Measurements from ENCODE around the gene CMTM2.
"Not testable (repeated sequence)": the region's sequence is repeated elsewhere in the genome, so short reads cannot be mapped to it uniquely, and the experiment has no call there.

CMTM2 gene

DNA sequence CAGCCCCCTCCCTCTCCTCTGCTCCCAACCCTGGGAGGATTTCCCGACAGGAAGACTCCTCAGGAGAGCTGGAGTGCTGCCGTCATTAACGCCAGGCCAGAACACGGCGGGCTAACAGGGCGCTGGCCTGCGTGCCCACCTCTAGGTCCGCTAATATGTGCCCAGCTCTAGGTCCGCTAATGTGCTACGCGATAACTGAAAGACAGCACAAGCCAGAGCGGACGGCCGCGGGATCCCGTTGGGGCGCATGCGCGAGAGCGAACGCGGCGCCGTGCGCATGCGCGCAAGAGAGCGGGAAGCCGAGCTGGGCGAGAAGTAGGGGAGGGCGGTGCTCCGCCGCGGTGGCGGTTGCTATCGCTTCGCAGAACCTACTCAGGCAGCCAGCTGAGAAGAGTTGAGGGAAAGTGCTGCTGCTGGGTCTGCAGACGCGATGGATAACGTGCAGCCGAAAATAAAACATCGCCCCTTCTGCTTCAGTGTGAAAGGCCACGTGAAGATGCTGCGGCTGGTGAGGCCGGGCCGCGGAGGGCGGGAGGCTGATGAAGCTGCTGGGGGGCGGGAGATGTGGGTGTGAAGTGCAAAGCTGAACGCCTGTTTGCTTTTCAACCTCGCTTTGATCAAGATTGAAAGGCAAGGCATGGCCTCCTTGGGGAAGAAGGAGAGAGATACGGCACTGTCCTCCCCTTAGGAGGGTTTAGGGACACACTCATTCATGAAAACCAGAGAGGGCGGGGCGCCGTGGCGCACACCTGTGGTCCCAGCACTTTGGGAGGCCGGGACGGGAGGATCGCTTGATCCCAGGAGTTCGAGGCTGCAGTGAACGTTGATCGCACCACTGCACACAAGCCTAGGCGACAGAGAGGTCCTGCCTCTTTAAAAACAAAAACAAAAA is 26.7 kb upstream of the CMTM2 start, which contains the start of gene CKLF:
Gene CKLF, plus strand, starts transcription at position 291 of the 892 bp plus-strand sequence. Its CDS starts 140 bp downstream, at position 431.
- DNase-seq (ENCODE audit: low read depth) = peak; percentile 76

DNA sequence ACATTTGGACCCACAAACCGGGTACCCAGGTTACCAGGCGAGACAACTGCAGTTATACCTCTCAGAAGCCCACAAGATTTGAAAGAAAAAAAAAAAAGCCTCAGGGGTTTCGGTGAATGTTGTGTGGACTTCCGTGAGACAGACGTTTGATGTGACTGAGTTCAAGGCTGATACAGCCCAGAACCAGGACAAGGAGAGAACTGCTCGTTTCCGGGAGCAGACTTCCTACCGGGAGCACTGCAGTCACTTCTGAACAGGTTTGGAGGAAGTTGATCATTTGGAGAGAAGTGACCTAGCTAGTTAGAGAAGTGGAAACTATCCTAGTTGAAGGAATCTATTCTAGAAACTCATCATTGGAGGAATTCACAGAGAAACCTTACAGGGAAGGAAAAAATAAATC is 26.0 kb upstream of the CMTM2 start:
- no peak for DNase-seq (ENCODE audit: low read depth)

DNA sequence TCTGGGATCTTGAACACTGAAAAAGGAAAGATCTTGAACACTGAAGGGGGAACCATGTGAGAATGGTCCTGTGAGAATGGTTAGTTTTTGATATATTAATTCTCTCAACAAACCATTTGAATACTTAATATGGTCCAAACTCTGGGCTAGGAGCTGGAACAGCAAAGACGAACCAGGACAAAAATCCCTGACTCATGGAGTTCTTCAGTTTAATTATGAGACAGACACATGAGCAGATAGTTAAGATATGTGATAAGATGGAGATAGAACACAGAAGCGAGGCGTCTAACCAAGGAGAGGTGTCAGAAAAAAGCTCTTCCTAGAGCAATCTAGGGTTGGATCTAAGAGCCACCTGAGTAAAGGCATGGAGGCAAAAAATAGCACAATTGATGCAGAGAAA is 25.2 kb upstream of the CMTM2 start:
- DNase-seq (ENCODE audit: low read depth) = no peak

DNA sequence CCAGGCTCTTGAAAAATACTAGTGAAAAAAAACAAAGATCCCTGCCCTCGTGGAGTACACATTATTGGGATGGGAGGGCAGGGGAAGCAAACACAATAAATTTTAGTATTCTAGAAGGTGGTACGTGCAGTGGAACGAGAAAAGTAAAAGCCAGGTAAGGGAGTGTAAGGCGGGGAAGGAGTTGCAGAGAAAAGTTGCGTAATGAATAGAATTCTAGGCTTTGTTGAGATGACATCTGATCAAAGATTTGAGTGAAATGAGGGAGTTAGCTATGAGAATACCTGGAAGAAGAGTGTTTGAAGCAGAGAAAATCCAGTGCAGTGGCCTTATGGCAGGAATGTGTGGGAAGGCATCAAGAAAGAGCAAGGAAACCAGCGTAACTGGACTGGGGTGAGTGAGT is 24.8 kb upstream of the CMTM2 start:
- no peak for DNase-seq (ENCODE audit: low read depth)

DNA sequence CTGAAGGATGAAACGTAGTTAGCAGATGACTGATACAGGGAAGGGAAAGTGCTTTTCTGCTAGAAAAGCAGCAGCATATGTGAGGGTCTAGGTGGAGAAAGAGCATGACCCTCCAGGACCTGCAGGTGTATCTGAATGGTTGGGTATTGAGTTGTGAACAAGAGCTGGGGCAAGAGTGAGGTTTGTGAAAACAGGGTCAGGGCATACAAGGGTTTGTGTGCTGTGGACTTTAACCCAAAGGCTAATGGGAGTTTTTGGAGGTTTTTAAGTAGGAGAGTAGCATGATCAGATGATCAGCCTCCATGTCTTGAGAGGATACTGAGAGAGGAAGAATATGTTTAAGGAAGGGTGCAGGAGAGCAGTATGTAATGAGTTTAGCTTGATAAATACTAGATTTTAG is 19.2 kb upstream of the CMTM2 start:
- DNase-seq (ENCODE audit: low read depth) = no peak

DNA sequence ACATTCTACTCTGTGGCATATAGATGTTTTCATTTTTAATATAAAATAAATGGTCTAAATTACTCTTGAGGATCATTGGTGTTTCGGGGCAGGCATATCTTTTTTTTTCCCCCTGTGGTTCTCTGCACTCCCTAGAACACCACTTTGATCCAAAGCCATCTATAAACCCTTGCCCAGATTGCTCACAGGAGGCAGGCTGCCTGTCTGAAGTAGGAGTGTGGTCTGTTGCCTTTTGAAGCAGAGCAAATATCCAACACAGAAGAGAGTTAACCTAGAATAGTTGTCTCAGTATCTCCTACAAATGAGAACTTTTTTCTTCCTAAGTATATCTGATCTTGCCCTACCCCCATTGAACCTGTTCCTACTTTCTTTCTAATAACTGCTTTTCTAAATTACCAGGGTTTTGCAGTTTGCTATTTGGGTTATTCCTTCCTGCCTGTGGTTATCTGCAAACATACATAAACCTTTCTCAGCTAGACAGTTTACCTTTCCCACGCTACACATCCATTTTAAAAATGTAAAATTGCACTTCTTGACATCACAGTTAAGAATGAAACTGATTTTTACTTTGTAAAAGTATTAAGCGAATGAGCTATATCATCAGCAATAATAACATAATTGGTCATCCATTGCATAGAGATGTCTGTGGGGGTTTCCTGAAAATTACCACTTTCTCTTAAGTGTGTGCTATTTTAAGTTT is 17.7 kb upstream of the CMTM2 start:
- DNase-seq (ENCODE audit: low read depth) = no peak

DNA sequence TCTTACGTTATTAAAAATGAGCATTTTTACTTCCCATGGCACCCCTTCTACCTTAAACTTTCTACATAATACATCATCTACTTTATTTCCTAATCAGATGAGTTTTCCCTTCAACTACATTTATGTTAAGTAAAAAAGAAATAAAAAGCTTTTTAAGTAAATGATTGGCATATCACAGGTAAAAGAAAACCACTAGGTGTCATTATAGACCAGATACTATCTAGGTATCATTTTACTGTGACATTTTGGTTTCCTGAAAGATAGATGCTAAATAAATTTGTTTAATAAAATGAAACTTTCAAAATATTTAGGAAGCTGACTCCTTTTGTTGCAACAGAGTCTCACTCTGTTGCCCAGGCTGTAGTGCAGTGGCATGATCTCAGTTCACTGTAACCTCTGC is 16.9 kb upstream of the CMTM2 start:
- no peak for DNase-seq (ENCODE audit: low read depth)

DNA sequence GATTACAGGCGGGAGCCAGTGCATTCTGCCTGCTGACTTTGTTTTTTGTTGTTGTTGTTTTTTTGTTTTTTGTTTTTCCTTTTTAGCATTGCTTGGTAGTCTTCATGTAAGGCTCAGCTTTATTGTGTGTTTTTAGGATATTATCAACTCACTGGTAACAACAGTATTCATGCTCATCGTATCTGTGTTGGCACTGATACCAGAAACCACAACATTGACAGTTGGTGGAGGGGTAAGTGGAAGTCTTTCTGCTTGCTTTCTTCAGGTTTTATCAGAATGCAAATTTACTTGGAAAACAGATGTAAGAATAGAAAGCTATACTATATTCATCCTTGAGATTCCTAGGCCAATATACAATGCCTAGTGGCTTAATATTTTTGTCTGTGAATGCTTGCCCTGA is 16.3 kb upstream of the CMTM2 start:
- DNase-seq (ENCODE audit: low read depth) = no peak

DNA sequence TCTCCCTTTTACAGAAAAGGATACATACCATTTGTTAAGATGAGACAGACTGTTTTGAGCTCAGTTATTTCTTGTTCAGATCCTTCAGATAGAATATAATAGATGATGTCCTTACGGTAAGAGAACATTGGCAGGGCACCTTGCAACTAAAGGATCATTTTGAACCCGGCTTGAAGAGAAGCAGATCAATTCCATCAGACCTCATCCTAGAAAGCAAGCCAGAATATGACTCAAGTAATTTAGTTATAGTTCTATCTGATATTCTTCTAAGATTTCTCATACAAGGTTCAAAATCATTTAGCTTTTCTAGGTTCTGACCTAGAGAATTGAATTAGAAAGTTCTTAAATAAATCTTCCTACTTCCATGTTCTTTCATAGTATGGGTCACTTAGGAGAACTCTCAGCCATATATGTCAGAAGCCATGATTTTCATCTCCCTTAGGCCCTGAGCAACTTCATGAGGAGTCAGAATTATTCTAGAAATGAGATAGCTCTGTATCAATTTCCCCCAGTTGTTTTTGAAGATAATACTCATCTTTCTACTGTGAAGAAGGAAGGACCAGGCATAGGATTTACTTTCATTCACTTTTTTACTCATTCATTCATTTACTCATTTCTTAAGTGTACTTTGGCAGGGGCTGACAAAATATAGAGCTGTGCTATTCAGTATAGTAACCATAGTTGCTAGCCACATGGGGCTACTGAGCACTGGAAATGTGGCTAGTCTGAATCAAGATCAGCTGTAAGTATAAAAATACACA is 15.5 kb upstream of the CMTM2 start:
- no peak for DNase-seq (ENCODE audit: low read depth)

DNA sequence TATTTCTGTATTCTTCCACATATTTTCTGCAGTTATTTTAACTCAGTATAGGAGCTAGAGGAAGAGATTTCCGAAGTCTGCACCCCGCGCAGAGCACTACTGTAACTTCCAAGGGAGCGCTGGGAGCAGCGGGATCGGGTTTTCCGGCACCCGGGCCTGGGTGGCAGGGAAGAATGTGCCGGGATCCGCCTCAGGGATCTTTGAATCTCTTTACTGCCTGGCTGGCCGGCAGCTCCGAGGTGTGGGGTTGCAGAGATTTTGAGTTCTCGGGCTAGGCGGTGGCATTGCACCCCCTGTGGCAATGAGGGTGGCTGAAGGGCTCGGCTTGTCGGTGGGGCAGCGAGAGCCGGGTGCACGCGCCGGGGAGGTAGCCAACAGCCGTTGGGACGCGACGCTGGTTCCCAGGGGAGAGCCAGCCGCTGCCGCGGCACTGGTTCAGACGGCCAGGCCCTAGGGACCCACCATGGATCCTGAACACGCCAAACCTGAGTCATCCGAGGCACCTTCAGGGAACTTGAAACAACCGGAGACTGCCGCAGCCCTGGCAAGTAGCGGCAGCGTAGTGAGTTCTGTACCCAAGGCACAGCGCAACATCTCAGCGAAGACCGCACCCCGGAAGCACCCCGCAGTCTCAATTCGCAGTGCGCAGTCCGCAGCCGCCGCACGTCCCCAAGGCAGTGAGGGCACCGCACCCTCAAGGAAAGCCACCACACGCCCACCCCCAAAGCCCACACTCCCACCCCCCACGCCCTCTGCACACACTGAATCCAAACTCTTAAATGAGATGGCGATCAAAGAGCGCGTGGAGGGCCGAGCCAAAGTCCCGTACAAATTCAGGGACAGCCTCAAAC is 13.0 kb upstream of the CMTM2 start, which contains the start of gene CMTM1:
Gene CMTM1, plus strand, starts transcription at position 389 of the 851 bp plus-strand sequence. Its CDS starts 75 bp downstream, at position 464.
- no peak for DNase-seq (ENCODE audit: low read depth)

DNA sequence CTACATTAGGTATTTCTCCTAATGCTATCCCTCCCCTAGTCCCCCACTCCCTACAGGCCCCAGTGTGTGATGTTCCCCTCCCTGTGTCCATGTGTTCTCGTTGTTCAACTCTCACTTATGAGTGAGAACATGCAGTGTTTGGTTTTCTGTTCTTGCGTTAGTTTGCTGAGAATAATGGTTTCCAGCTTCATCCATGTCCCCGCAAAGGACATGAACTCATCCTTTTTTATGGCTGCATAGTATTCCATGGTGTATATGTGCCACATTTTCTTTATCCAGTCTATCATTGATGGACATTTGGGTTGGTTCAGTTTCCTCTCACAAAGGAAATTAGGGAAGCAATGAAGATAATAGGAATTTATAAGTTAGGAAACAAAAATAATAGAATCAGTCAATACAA is 12.0 kb upstream of the CMTM2 start:
- not testable (repeated sequence) for DNase-seq (ENCODE audit: low read depth)

DNA sequence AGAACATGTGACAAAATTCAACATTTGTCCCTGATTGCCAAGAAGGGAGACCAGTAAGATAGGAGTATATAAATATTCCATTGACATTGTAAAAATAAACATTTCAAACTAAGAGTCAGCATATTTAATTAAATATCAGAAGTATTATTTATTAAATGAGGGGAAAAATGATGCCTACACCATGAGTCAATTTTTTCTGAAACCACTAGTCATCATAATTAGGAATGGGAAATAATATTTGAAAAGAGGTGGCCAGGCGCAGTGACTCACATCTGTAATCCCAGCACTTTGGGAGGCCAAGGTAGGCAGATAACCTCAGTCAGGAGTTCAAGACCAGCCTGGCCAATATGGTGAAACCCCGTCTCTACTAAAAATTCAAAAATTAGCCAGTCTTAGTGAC is 10.9 kb upstream of the CMTM2 start:
- no peak for DNase-seq (ENCODE audit: low read depth)

DNA sequence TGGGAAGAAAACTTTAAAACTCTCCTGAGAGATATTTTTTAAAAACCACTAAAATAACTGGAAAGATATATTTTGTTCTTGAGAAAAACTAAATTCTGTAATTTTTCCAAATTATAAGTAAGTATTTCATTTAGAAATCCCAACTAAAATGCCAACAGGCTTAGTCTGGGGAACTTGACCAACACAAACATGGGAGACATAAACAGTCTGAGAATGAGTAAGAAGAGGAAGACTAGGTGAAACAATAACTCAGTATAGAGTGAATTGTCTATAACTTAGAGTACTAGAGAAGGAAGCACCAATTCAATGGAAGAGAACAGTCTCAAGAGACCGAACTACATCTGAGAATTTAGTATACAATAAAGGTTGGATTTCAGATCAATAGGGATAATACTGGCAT is 10.1 kb upstream of the CMTM2 start:
- no peak for DNase-seq (ENCODE audit: low read depth)

DNA sequence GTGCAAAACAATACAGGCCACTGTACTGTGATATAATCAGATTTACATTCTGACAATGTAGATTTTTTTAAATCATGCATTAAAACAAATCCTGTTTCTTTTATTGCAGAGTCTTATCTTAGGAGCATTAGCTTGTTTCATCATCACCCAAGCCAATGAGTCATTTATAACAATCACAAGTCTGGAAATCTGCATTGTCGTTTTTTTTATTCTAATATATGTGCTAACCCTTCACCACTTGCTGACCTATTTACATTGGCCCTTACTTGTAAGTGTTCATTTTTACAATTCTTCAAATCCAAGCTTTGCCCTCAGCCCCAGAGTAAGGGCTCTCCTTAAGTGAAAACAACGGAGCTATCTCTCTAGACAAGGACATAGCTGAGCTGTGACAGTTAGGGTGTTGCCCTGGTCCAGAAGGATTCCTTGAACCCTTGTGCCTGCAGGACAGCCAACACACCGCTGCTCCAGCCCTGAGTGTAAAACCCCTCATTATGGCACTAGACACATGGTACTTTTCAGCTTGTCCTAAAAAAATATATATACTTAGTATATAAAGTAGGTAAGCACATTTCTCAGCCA is 9.3 kb upstream of the CMTM2 start:
- peak; percentile 49 for DNase-seq (ENCODE audit: low read depth)

DNA sequence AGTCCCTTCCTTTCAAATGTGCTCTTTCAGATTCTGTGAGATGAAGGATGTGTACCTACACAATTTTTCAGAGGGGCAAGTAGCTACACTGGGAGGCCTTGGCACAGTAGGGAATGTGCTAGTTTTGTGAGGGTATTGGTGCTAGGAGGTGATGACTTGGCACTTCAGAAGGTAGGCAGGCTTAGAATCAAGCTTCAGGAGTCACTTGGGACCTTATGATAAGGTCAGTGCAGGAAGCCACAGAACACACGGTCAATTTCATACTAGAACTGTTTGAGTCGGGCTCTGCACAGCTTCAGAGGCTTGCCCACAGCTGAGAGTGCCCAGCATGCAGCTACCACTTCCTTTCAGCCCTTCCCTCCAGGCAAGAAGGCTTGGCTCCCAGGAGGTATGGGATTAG is 6.9 kb upstream of the CMTM2 start:
- no peak for DNase-seq (ENCODE audit: low read depth)

DNA sequence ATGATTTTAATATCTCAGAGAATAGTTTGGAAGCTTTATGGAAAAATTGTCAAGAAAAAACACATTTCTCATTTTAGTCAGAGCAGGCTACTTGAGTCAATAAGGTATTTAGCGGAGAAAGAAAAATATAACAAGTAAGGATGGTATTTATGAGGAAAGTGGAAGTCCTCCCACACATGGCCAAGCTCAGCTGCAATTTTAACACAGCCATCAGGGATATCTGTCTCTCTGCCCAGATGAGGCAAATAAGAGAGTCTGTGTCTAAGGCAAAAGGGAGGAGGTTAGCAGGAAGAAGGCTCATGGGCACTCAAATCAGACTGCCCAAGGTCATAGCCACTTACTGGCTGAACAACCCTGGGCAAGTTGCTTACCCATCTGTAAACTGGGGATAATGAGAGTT is 5.2 kb upstream of the CMTM2 start:
- DNase-seq (ENCODE audit: low read depth) = no peak

DNA sequence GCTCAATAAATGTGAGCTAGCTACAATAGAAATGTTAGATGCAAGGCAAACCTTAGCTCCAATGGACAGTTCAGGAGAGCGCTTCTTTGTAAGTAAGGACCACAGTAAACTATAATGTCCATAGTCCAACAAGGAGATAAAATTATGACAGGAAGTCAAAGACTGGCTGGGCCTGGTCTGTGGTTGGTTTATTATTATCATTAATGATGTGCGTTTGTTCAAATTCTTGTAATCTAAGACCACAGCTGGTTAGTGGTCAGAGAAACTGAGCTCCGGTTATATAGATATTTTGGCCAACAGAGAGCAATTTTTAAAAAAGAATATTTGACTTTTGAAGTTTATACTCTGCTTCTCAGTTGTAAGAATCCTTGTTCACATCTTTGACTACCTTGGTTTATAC is 4.7 kb upstream of the CMTM2 start:
- no peak for DNase-seq (ENCODE audit: low read depth)

DNA sequence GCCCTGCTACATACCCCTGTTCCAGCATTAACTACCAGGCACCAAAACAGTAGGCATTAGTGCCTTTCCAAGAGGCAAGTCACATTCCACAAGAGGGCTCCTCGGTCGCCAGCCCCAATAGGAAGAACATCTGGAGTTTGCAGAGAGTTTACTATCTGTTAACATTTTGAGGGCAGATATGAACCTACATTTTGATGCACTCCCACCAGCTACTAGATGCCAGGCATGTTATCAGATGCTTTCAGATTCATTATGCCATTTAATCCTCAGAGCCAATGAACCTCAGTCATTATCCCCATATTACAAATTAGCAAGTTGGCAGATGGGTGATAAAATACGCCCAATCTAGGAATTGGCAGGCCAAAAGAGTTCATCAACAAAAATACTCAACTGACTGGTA is 4.2 kb upstream of the CMTM2 start:
- no peak for DNase-seq (ENCODE audit: low read depth)

DNA sequence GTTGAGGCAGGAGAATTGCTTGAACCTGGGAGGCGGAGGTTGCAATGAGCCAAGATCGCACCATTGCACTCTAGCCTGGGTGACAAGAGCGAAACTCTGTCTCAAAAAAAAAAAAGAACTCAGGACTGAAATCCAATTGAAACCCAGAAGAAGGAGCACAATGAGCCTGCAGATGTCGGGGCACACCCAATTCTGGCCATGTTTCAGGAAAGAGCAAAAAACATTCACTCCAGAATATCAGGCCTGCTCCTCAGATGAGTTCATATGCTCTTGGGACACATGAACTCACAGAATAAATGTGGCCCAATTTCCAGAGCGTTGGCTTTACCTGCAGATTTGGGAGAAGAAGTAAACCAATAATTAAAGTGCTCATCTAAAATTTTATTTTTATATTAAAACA is 3.0 kb upstream of the CMTM2 start:
- no peak for DNase-seq (ENCODE audit: low read depth)

DNA sequence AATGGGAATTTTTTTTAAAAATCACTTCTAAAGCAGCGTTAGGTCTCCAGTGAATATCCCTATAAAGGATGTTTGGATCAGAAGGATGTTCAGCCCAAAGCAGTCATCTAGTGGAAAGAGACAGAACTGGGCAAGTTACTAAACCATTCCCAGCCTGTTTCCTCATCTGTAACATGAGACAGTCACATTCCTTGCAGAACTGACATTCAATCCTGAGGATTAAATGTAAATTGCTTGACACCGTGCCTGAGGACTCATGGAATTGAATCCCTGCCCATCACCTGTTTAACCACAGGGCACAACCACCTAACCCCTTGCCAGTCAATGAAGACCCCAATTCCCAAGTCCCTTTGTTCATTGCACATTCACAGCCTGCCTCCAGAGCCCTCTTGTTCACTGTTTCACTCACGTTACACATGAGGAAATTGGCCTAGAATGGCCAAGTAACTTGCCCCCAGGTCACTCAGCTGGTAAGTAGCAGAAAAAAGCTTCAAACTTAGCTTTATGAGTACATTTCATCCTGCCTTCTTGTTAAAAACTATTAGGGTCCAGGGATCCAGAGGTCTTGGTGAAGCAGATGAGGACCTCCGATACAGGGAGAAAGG is 1.4 kb downstream of the CMTM2 start:
- DNase-seq (ENCODE audit: low read depth) = peak; percentile 63
